Fibroblast of villous mesenchyme (primary cell): ENCODE data around the gene PLD3. TPM values are rescaled to one million over a fixed set of nuclear protein-coding genes. Genes with fewer than 3 reads are reported as not detected.

ENCODE experiments used
- DNase-seq: peaks from one replicate; pipeline ENCODE4 v3.0.0-alpha.2; 2010; ENCODE audit warnings: low read depth
- H3K4me3 ChIP-seq: 2 replicates; pipeline ENCODE4 v1.5.1; 2011; ENCODE audit warnings: low read depth, mild to moderate bottlenecking, low read length
- total RNA-seq: library from RNA; depleted of rRNA; stranded (reverse); fragments of >200 nt; gene quantifications from 2 replicates; pipeline ENCODE4 v1.2.3, GENCODE V29; 2012
- TF ChIP-seq, protein P1 (sequence below): IDR thresholded peaks from 2 replicates; pipeline ENCODE4 v1.5.1; 2012; ENCODE audit warnings: low read depth, mild to moderate bottlenecking, low read length; ENCODE audit not compliant: insufficient read depth

The PLD3 gene
- total RNA-seq, 1 donor, result 146 TPM

GRCh38 chr19:40394816-40395210, 46.3 kb downstream of the PLD3 start:
- TF ChIP-seq, protein P1, sequence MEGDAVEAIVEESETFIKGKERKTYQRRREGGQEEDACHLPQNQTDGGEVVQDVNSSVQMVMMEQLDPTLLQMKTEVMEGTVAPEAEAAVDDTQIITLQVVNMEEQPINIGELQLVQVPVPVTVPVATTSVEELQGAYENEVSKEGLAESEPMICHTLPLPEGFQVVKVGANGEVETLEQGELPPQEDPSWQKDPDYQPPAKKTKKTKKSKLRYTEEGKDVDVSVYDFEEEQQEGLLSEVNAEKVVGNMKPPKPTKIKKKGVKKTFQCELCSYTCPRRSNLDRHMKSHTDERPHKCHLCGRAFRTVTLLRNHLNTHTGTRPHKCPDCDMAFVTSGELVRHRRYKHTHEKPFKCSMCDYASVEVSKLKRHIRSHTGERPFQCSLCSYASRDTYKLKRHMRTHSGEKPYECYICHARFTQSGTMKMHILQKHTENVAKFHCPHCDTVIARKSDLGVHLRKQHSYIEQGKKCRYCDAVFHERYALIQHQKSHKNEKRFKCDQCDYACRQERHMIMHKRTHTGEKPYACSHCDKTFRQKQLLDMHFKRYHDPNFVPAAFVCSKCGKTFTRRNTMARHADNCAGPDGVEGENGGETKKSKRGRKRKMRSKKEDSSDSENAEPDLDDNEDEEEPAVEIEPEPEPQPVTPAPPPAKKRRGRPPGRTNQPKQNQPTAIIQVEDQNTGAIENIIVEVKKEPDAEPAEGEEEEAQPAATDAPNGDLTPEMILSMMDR, result no peak
- no peak overlapping the region for H3K4me3 ChIP-seq
- DNase-seq, result no peak

DNA sequence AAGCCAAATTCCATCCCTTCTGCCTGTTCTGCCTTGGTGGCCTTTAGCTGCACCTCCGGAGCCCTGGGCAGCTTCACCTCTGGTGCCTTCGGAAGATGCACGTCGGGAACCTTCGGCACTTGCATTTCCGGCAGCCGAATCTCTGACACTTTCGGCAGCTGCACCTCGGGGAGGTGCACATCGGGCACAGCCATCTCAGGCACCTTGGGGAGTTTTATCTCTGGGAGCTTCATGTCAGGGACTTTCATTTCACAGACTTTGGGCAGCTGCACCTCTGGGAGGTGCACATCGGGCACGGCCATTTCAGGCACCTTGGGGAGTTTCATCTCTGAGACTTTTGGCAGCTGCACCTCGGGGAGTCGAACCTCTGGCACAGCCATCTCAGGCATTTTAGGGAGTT, 47.5 kb downstream of the PLD3 start:
- no peak for DNase-seq
- H3K4me3 ChIP-seq, result no peak overlapping the region
- TF ChIP-seq, protein P1, result no peak

DNA sequence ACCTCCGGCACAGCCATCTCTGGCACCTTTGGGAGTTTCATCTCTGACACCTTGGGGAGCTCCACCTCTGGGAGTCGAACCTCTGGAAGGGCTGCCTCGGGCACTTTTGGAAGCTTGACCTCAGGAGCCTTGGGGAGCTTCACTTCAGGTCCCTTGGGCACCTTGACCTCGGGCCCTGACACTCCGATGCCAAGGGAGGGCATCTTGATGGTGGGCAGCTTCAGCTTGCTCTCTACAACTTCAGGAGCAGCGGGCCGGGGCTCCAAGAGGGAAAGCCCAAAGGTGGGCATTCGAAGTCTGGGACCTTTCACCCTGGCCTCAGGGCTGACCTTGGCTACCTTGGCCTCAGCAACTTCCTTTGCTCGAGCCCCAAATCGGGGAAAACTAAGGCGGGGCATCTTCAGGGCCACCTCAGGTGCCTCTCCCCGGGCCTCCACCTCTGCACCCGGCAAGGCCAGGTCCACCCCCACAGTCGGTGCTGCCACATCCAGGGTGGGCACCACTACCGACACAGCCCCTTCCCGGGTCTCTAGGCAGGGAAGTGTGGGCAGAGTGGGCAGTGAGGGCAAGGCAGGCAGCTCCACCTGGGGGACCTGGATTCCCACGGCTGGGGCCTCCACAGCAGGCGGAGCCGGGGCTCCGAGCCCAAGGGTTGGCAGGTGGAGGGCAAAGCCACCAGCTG, 48.5 kb downstream of the PLD3 start:
- TF ChIP-seq, protein P1, result no peak
- no peak overlapping the region for H3K4me3 ChIP-seq
- no peak for DNase-seq

GRCh38 chr19:40397568-40397906, 49.0 kb downstream of the PLD3 start:
- H3K4me3 ChIP-seq, result no peak overlapping the region
- no peak for DNase-seq
- TF ChIP-seq, protein P1, result no peak

DNA sequence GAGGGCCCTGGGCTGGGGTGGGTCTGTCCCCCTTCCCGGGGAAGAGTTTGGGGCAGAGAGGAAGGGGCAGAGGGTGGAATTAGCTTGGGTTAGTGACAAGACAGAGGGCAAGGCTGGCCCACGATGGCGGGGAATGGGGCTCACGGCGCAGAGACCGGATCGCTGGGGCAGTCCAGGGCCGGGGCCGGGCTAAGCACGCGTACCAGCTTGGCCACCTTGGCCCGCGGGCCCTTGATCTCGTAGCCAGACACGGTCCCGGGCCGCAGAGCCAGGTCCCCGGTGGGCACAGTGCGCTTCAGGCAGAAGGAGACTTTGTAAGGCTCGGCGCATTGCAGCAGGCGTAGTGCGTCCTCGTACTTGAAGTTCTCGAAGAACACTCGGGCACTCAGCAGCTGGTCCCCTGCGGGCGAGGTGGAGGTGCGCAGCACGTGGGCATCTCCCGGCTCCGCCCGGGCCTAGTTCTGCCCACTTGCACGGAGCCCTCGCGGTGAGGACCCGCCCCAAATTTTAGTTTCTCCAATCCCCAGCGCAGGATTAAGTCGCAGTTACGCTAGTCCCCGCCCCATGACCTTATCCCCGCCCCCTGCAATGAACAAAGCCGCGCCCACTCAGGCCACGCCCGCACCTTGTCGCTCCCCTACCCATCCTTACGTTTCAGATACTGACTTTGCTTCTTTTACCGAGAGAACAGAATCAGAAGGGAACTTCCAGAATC, 50.1 kb downstream of the PLD3 start:
- H3K4me3 ChIP-seq, result no peak overlapping the region
- DNase-seq, result no peak
- TF ChIP-seq, protein P1, result no peak

DNA sequence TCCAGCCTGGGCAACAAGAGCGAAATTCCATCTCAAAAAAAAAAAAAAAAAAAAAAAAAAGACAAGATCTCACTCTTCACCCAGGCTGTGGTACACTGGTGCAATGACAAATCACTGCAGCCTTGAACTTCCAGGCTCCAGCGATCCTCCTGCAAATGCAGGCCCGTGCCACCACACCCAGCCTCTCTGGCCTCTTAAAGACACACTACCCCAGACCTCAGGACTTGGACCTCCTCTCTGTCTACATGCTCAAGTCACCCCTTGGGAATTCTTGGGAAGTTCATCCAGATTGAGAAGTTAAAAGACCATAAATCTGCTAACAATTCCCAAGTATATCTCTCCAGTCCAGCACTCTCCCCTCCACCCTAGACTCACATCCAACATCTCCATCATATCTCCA, 52.1 kb downstream of the PLD3 start:
- H3K4me3 ChIP-seq, result no peak overlapping the region
- TF ChIP-seq, protein P1, result no peak
- no peak for DNase-seq
